C4-2B (cell line): ENCODE measurements around the gene ELOVL2.

ENCODE experiments used
- CTCF ChIP-seq: fragments of 450-650 bp; conservative IDR thresholded peaks from 2 replicates; pipeline ENCODE4 v1.5.1; 2017; ENCODE audit warnings: mild to moderate bottlenecking
- ZFX ChIP-seq: fragments of 450-650 bp; IDR thresholded peaks from 2 replicates; pipeline ENCODE4 v1.6.1; 2017

GRCh38 chr6:11062715-11063114 is 18.6 kb upstream of the ELOVL2 start:
- TF ChIP-seq CTCF: no peak
- TF ChIP-seq ZFX: no peak
